H1 (cell line): ENCODE measurements around the gene XK. TPM values are rescaled to one million over a fixed set of nuclear protein-coding genes. Genes with fewer than 3 reads are reported as not detected.

Experiments used
- CTCF ChIA-PET: fragments of 300-600 bp; sonication (Branson Sonifier 250); formaldehyde crosslinking; loops from one replicate; lab custom pipeline; 2021; ENCODE audit not compliant: partially characterized antibody; lab: Charles Lee
- POLR2A ChIA-PET: fragments of 300-600 bp; sonication (Branson Sonifier 250); formaldehyde crosslinking; loops from one replicate; lab custom pipeline; 2021; ENCODE audit warnings: inconsistent platforms; ENCODE audit not compliant: partially characterized antibody; lab: Charles Lee
- DNase-seq, 2 experiments: peaks; one replicate each; pipeline versions ENCODE4 v3.0.0 to v3.0.0-alpha.2; 2010 to 2022; ENCODE audit warnings: low spot score in 2 of 2, low read depth in 1 of 2, mixed read lengths in 1 of 2
- FAIRE-seq: peaks from 2 replicates; lab custom pipeline; 2011; peaks lifted over from hg19 to GRCh38; lab: Jason Lieb, UNC
- H2AFZ ChIP-seq: 2 replicates; pipeline ENCODE4 v1.8.1; 2012; ENCODE audit warnings: low read length, inconsistent platforms
- H2AK5ac ChIP-seq: 2 replicates; pipeline ENCODE4 v1.6.1; 2013; ENCODE audit warnings: low read depth, low read length
- H2BK120ac ChIP-seq: replicated peaks from 2 replicates; pipeline ENCODE3; 2013; ENCODE audit warnings: low read depth, low read length, inconsistent platforms
- H2BK12ac ChIP-seq: 2 replicates; pipeline ENCODE4 v1.6.1; 2013; ENCODE audit warnings: low read depth, low read length
- H2BK15ac ChIP-seq: 2 replicates; pipeline ENCODE4 v1.6.1; 2013; ENCODE audit warnings: low read length
- H2BK20ac ChIP-seq: 2 replicates; pipeline ENCODE4 v1.6.1; 2013; ENCODE audit warnings: low read length
- H2BK5ac ChIP-seq: 2 replicates; pipeline ENCODE4 v1.6.1; 2013; ENCODE audit warnings: low read depth, low read length
- H3K14ac ChIP-seq: 2 replicates; pipeline ENCODE4 v1.6.1; 2013; ENCODE audit warnings: inconsistent platforms; ENCODE audit not compliant: insufficient read length
- H3K18ac ChIP-seq: 2 replicates; pipeline ENCODE4 v1.6.1; 2013; ENCODE audit warnings: low read length; ENCODE audit errors: extremely low read depth
- H3K23ac ChIP-seq: 2 replicates; pipeline ENCODE4 v1.6.1; 2013; ENCODE audit warnings: inconsistent platforms; ENCODE audit not compliant: insufficient read length
- H3K23me2 ChIP-seq: 2 replicates; pipeline ENCODE4 v1.6.1; 2013; ENCODE audit warnings: low read depth, low read length
- H3K27ac ChIP-seq: 2 replicates; pipeline ENCODE4 v1.6.1; 2011; ENCODE audit warnings: low read depth, low read length, inconsistent platforms
- H3K27me3 ChIP-seq, 4 experiments: replicated peaks in 1 of 4; 1 replicate in 1 of 4; 2 replicates in 3 of 4; pipeline versions ENCODE4 v1.6.1 to v1.8.1; 2011 to 2013; ENCODE audit warnings: low read length in 3 of 4, mild to moderate bottlenecking in 3 of 4, inconsistent platforms in 2 of 4, mixed read lengths in 2 of 4, moderate library complexity in 1 of 4; ENCODE audit not compliant: control insufficient read depth in 3 of 4, insufficient read depth in 3 of 4; ENCODE audit errors: extremely low read depth in 1 of 4
- H3K36me3 ChIP-seq, 4 experiments: 2 replicates each; pipeline versions ENCODE4 v1.6.1 to v1.8.1; 2011 to 2013; ENCODE audit warnings: mild to moderate bottlenecking in 4 of 4, low read length in 3 of 4, moderate library complexity in 2 of 4, control low read depth in 1 of 4, inconsistent platforms in 1 of 4; ENCODE audit not compliant: insufficient read depth in 4 of 4, control insufficient read depth in 2 of 4
- H3K4ac ChIP-seq: replicated peaks from 2 replicates; pipeline ENCODE3; 2013; ENCODE audit warnings: low read length, low read depth, mixed read lengths, inconsistent platforms; ENCODE audit not compliant: insufficient read length
- H3K4me1 ChIP-seq, 4 experiments: replicated peaks in 1 of 4; 1 replicate in 1 of 4; 2 replicates in 3 of 4; pipeline versions ENCODE4 v1.6.1 to v1.8.1; 2011 to 2013; ENCODE audit warnings: low read length in 3 of 4, inconsistent platforms in 2 of 4, mixed read lengths in 1 of 4; ENCODE audit not compliant: insufficient read depth in 4 of 4, control insufficient read depth in 3 of 4
- H3K4me2 ChIP-seq, 2 experiments: 2 replicates each; pipeline versions ENCODE4 v1.6.1 to v1.8.1; 2011 to 2013; ENCODE audit warnings: low read depth in 2 of 2, low read length in 2 of 2, control low read depth in 1 of 2, inconsistent platforms in 1 of 2, mild to moderate bottlenecking in 1 of 2; ENCODE audit not compliant: insufficient read depth in 1 of 2
- H3K4me3 ChIP-seq, 4 experiments: fragments of 200-600, 300-600 bp in 1 of 4; sonication (generic), shearing (Covaris generic), sonication (Bioruptor Twin) in 1 of 4; 2 replicates each; pipeline versions ENCODE4 v1.5.1 to v1.8.1; 2011 to 2016; ENCODE audit warnings: low read length in 4 of 4, low read depth in 3 of 4, control low read depth in 2 of 4, inconsistent platforms in 2 of 4, mild to moderate bottlenecking in 2 of 4, mixed read lengths in 1 of 4, moderate library complexity in 1 of 4; ENCODE audit not compliant: insufficient read depth in 2 of 4; ENCODE audit errors: extremely low read depth in 1 of 4
- H3K56ac ChIP-seq: replicated peaks from 2 replicates; pipeline ENCODE3; 2013; ENCODE audit warnings: low read depth, mild to moderate bottlenecking, mixed read lengths, low read length, inconsistent platforms; ENCODE audit not compliant: insufficient read length
- H3K79me1 ChIP-seq: 2 replicates; pipeline ENCODE4 v1.6.1; 2013; ENCODE audit warnings: low read depth, low read length, control low read depth
- H3K79me2 ChIP-seq, 2 experiments: 2 replicates each; pipeline versions ENCODE4 v1.6.1 to v1.8.1; 2012 to 2013; ENCODE audit warnings: low read length in 2 of 2, mild to moderate bottlenecking in 2 of 2, inconsistent platforms in 1 of 2; ENCODE audit not compliant: insufficient read depth in 2 of 2, control insufficient read depth in 1 of 2
- H3K9ac ChIP-seq, 4 experiments: replicated peaks in 1 of 4; 1 replicate in 1 of 4; 2 replicates in 3 of 4; pipeline versions ENCODE4 v1.6.1 to v1.8.1; 2011 to 2013; ENCODE audit warnings: low read depth in 3 of 4, low read length in 3 of 4, control low read depth in 2 of 4, mild to moderate bottlenecking in 2 of 4, moderate library complexity in 2 of 4, inconsistent platforms in 1 of 4; ENCODE audit errors: extremely low read depth in 1 of 4
- H3K9me3 ChIP-seq, 2 experiments: 2 replicates each; pipeline versions ENCODE4 v1.6.1 to v1.8.1; 2012 to 2013; ENCODE audit warnings: mild to moderate bottlenecking in 2 of 2, moderate library complexity in 2 of 2, control low read depth in 1 of 2, inconsistent platforms in 1 of 2, low read depth in 1 of 2, low read length in 1 of 2, mixed read lengths in 1 of 2; ENCODE audit not compliant: insufficient read depth in 2 of 2
- H4K20me1 ChIP-seq, 2 experiments: replicated peaks in 1 of 2; 2 replicates each; pipeline versions ENCODE3 to v1.8.1; 2011 to 2013; ENCODE audit warnings: inconsistent platforms in 2 of 2, low read length in 2 of 2, mild to moderate bottlenecking in 1 of 2; ENCODE audit not compliant: insufficient read depth in 2 of 2, control insufficient read depth in 1 of 2
- H4K5ac ChIP-seq: 2 replicates; pipeline ENCODE4 v1.6.1; 2013; ENCODE audit warnings: low read length, low read depth, mixed read lengths, inconsistent platforms; ENCODE audit not compliant: insufficient read length
- H4K8ac ChIP-seq: 2 replicates; pipeline ENCODE4 v1.8.0; 2013; ENCODE audit warnings: mild to moderate bottlenecking, moderate library complexity, low read length, inconsistent platforms; ENCODE audit not compliant: insufficient read depth; ENCODE audit errors: extremely low read depth
- H4K91ac ChIP-seq: replicated peaks from 2 replicates; pipeline ENCODE3; 2013; ENCODE audit warnings: low read length, mixed read lengths, inconsistent platforms; ENCODE audit not compliant: insufficient read length
- BCL11A ChIP-seq, 2 experiments: IDR thresholded peaks; one replicate each; pipeline ENCODE4 v1.6.1; 2011; ENCODE audit warnings: low read depth in 2 of 2, low read length in 2 of 2, mild to moderate bottlenecking in 2 of 2
- POLR2A ChIP-seq, 2 experiments: IDR thresholded peaks; 1 replicate in 1 of 2; 2 replicates in 1 of 2; pipeline ENCODE4 v1.6.1; 2011; ENCODE audit warnings: low read depth in 2 of 2, low read length in 2 of 2, mild to moderate bottlenecking in 2 of 2; ENCODE audit errors: control extremely low read depth in 1 of 2
- SIRT6 ChIP-seq: IDR thresholded peaks from one replicate; pipeline ENCODE4 v1.7.1; 2012; ENCODE audit warnings: low read length, inconsistent platforms
- SUZ12 ChIP-seq: fragments of 200-600 bp; sonication (generic); IDR thresholded peaks from 2 replicates; pipeline ENCODE4 v1.6.1; 2012; ENCODE audit warnings: mild to moderate bottlenecking, inconsistent platforms, low read length, moderate library complexity, mixed read lengths
- TAF7 ChIP-seq: optimal IDR thresholded peaks from 2 replicates; pipeline ENCODE3; 2011; ENCODE audit warnings: low read depth, mild to moderate bottlenecking, inconsistent platforms, low read length, moderate library complexity, borderline replicate concordance
- TEAD4 ChIP-seq: IDR thresholded peaks from 2 replicates; pipeline ENCODE4 v1.6.1; 2012; ENCODE audit warnings: low read depth, low read length, inconsistent platforms, mixed read lengths
- WGBS, 2 experiments: shearing (Covaris generic) in 1 of 2; methylation state at CpG; one replicate each; pipeline versions ENCODE4 v1.1.6 to v1.1.7; 2013 to 2015; ENCODE audit warnings: low lambda C conversion rate in 2 of 2, mixed read lengths in 2 of 2, inconsistent platforms in 1 of 2, low coverage in 1 of 2, missing lambda C conversion rate in 1 of 2; ENCODE audit not compliant: insufficient replicate concordance in 2 of 2, insufficient coverage in 1 of 2, insufficient read length in 1 of 2; ENCODE audit errors: extremely low coverage in 1 of 2, missing lambda C conversion rate in 1 of 2; 5-methylcytosine and 5-hydroxymethylcytosine counted together
- polyA plus RNA-seq, 7 experiments: library from polyadenylated mRNA; depleted of rRNA in 3 of 7; stranded (reverse) in 5 of 7; unstranded in 2 of 7; fragments of >200 nt in 5 of 7; fragments of 200-250 nt in 2 of 7; gene quantifications; 1 replicate in 5 of 7; 2 replicates in 1 of 7; 4 replicates in 1 of 7; pipeline versions ENCODE4 v1.2.1 to v1.2.3, GENCODE V29; 2011 to 2013; ENCODE audit warnings: missing spikeins in 2 of 7, mixed read lengths in 2 of 7
- total RNA-seq: library from RNA; stranded (reverse); fragmentation: NEBNext Ultra II Directional; extraction: Animal tissue kit (Norgen Biotek cat#: 25700); gene quantifications from 2 replicates; pipeline ENCODE4 v1.2.1, GENCODE V29; 2021

The XK gene
- total and polyA plus RNA-seq, 2 of the 8 experiments (the other 6 are each of a cell fraction or from before 2014, with no cell fraction given): 0.76 to 0.84 TPM

DNA sequence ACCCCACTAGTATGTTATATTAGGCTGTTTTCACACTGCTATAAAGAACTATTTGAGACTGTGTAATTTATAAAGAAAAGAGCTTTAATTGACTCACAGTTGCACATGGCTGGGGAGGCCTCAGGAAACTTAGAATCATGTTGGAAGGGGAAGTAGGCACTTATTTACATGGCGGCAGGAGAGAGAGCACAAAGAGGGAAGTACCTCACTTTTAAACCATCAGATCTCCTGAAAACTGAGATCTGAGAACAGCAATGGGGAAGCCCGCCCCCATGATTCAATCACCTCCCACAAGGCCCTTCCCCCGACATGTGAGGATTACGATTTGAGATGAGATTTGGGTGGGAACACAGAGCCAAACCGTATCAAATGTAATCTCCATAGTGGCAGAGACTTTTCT is 45.4 kb upstream of the XK start:
- Histone ChIP-seq H3K4ac (no peak overlapping the region), H2BK120ac (no peak overlapping the region), H3K79me1 (no peaks in the 10 kb centered on the region), H2AFZ (no peak overlapping the region), H2AK5ac (no peak overlapping the region), H3K27me3 (no peaks in the 10 kb centered on the region), H2BK12ac (no peak overlapping the region), H2BK20ac (no peak overlapping the region), H3K4me1 (no peaks in the 10 kb centered on the region), H4K91ac (no peak overlapping the region), H3K4me3 (no peak overlapping the region), H3K23ac (no peak overlapping the region), H3K14ac (no peak overlapping the region), H4K20me1 (no peaks in the 10 kb centered on the region), H2BK5ac (no peak overlapping the region), H2BK15ac (no peak overlapping the region), H3K18ac (no peak overlapping the region), H3K27ac (no peak overlapping the region), H3K23me2 (no peaks in the 10 kb centered on the region), H4K5ac (no peak overlapping the region), H3K79me2 (no peaks in the 10 kb centered on the region), H3K56ac (no peak overlapping the region), H3K4me2 (no peak overlapping the region), H3K36me3 (no peaks in the 10 kb centered on the region), H3K9me3 (no peaks in the 10 kb centered on the region), H3K9ac (no peak overlapping the region), H4K8ac (no peak overlapping the region)
- no peak for TF ChIP-seq TEAD4
- no peak for TF ChIP-seq SIRT6
- TF ChIP-seq POLR2A (IDR thresholded peaks at IDR 0.05; ENCODE audit: control extremely low read depth in 1 of 2, low read depth in 2 of 2, low read length in 2 of 2): no peak
- no peak for TF ChIP-seq BCL11A (IDR thresholded peaks at IDR 0.05; ENCODE audit: low read depth in 2 of 2, low read length in 2 of 2)
- no peak for TF ChIP-seq SUZ12
- TF ChIP-seq TAF7: no peak
- no peak for FAIRE-seq
- 93% methylated on average over 5 of the region's 5 CpGs; no CpG with 5 or more reads in 1 of the 2 experiments for WGBS, 2 experiments
- DNase-seq: no peak
- ChIA-PET CTCF (no interaction called here), POLR2A (no interaction called here)
